Esophagus muscularis mucosa (tissue), 4 donors: Measurements from ENCODE around the gene TNPO3. TPM values are rescaled to one million over a fixed set of nuclear protein-coding genes. Genes with fewer than 3 reads are reported as not detected.

Experiments
- DNase-seq: peaks from one replicate; pipeline ENCODE4 v3.0.0-alpha.2; 2017; ENCODE audit errors: extremely low spot score
- H3K27ac ChIP-seq, 4 donors: fragments of 200-600 bp; sonication (generic); replicated peaks in 1 of 4; 1 replicate in 3 of 4; 2 replicates in 1 of 4; pipeline ENCODE4 v1.5.1; 2016 to 2019; ENCODE audit warnings: mild to moderate bottlenecking in 1 of 4
- H3K27me3 ChIP-seq, 4 donors: fragments of 200-600 bp; sonication (generic); one replicate each; pipeline versions ENCODE4 v1.5.1 to v1.6.0; 2016 to 2019
- H3K36me3 ChIP-seq, 4 donors: fragments of 200-600 bp; sonication (generic); one replicate each; pipeline ENCODE4 v1.5.1; 2016 to 2019
- H3K4me1 ChIP-seq, 4 donors: fragments of 200-600 bp; sonication (generic); one replicate each; pipeline ENCODE4 v1.5.1; 2016 to 2019
- H3K4me3 ChIP-seq, 4 donors: fragments of 200-600 bp; sonication (generic); 1 replicate in 2 of 4; 2 replicates in 2 of 4; pipeline ENCODE4 v1.5.1; 2016 to 2019; ENCODE audit warnings: mild to moderate bottlenecking in 4 of 4, moderate library complexity in 1 of 4
- H3K9me3 ChIP-seq, 4 donors: fragments of 200-600 bp; sonication (generic); 1 replicate in 3 of 4; 2 replicates in 1 of 4; pipeline ENCODE4 v1.5.1; 2016 to 2019
- CTCF ChIP-seq, 3 experiments: fragments of 200-600 bp in 2 of 3; fragments of 450-650 bp in 1 of 3; sonication (generic) in 2 of 3; IDR thresholded peaks; one replicate each; pipeline ENCODE4 v1.5.1; 2017 to 2019; ENCODE audit warnings: antibody characterized with exemption in 3 of 3, mild to moderate bottlenecking in 2 of 3, moderate library complexity in 1 of 3
- EP300 ChIP-seq: sonication (generic); formaldehyde crosslinking; IDR thresholded peaks from one replicate; pipeline ENCODE4 v1.6.1; 2017; ENCODE audit warnings: antibody characterized with exemption
- POLR2A ChIP-seq: fragments of 450-650 bp; IDR thresholded peaks from one replicate; pipeline ENCODE4 v1.6.1; 2017; ENCODE audit warnings: antibody characterized with exemption, moderate library complexity, mild to moderate bottlenecking, low read depth
- POLR2AphosphoS5 ChIP-seq, 2 donors: sonication (generic); formaldehyde crosslinking; IDR thresholded peaks; one replicate each; pipeline ENCODE4 v1.6.1; 2017; ENCODE audit warnings: antibody characterized with exemption in 2 of 2
- WGBS: methylation state at CpG from one replicate; pipeline ENCODE4 v1.1.5; 2018; 5-methylcytosine and 5-hydroxymethylcytosine counted together
- intact Hi-C: fragments of 100-400 bp; cut with DNase I; formaldehyde crosslinking; loops from one replicate; pipeline ENCODE4 v1.15.1; 2023
- total RNA-seq, 4 donors: library from RNA; depleted of rRNA; stranded (reverse); fragments of >200 nt; gene quantifications; one replicate each; pipeline versions ENCODE4 v1.1.0 to v1.2.1, GENCODE V29; 2016

The TNPO3 gene
- total RNA-seq, 4 donors from 2014 or later: 35.7 to 46.2 (median 38.1) TPM

- no peak for TF ChIP-seq POLR2AphosphoS5 (IDR thresholded peaks at IDR 0.05)
- TF ChIP-seq EP300: no peak
- TF ChIP-seq POLR2A: no peak
- no peak for TF ChIP-seq CTCF (IDR thresholded peaks at IDR 0.05)
- WGBS: 61% methylated on average over 13 of the region's 14 CpGs
- no peak for DNase-seq
- Histone ChIP-seq H3K4me3 (no peak overlapping the region), H3K27me3 (peaks cover 0 to 60% (median 13%) of the 10 kb centered on the region in 4 donors), H3K36me3 (no peaks in the 10 kb centered on the region), H3K27ac (no peak overlapping the region), H3K4me1 (peaks cover 0 to 12% (median 11%) of the 10 kb centered on the region in 4 donors), H3K9me3 (no peaks in the 10 kb centered on the region)
- intact Hi-C loops: no loop called here
These were observed 134.8 kb downstream of the TNPO3 start for GRCh38 chr7:128919881-128920799.

GRCh38 chr7:128919241-128919640, 135.7 kb downstream of the TNPO3 start:
- Histone ChIP-seq H3K27me3 (peaks cover 0 to 69% (median 21%) of the 10 kb centered on the region in 4 donors), H3K27ac (no peak overlapping the region)

GRCh38 chr7:128918016-128918665, 136.8 kb downstream of the TNPO3 start:
- H3K27me3 ChIP-seq: peaks cover 0 to 70% (median 23%) of the 10 kb centered on the region in 4 donors

More at GRCh38 chr7:128919241-128919640, 135.7 kb downstream of the TNPO3 start:
- TF ChIP-seq POLR2AphosphoS5 (IDR thresholded peaks at IDR 0.05): no peak
- TF ChIP-seq EP300: no peak
- no peak for TF ChIP-seq POLR2A
- TF ChIP-seq CTCF (IDR thresholded peaks at IDR 0.05): no peak
- Histone ChIP-seq H3K36me3 (no peaks in the 10 kb centered on the region), H3K9me3 (no peaks in the 10 kb centered on the region), H3K4me3 (no peak overlapping the region), H3K4me1 (peaks cover 0 to 19% (median 17%) of the 10 kb centered on the region in 4 donors)
- no peak for DNase-seq
- 72% methylated on average over 6 of the region's 6 CpGs for whole genome bisulfite sequencing
- intact Hi-C loops: no loop called here

GRCh38 chr7:128917122-128917521, 137.8 kb downstream of the TNPO3 start:
- peaks cover 0 to 19% (median 17%) of the 10 kb centered on the region in 4 donors for H3K4me1 ChIP-seq
- intact Hi-C loops: no loop called here
- H3K4me3 ChIP-seq: no peak overlapping the region
- no peaks in the 10 kb centered on the region for H3K36me3 ChIP-seq
- H3K27ac ChIP-seq: no peak overlapping the region
- 100% methylated on average over 1 of the region's 2 CpGs for whole genome bisulfite sequencing
- TF ChIP-seq POLR2AphosphoS5 (IDR thresholded peaks at IDR 0.05) (no peak), CTCF (IDR thresholded peaks at IDR 0.05) (no peak), EP300 (no peak), POLR2A (no peak)
- no peak for DNase-seq
- H3K9me3 ChIP-seq: no peaks in the 10 kb centered on the region
- H3K27me3 ChIP-seq: peaks cover 0 to 65% (median 23%) of the 10 kb centered on the region in 4 donors

More at GRCh38 chr7:128918016-128918665, 136.8 kb downstream of the TNPO3 start:
- H3K27ac ChIP-seq: no peak overlapping the region
- no peak for DNase-seq
- TF ChIP-seq POLR2AphosphoS5 (IDR thresholded peaks at IDR 0.05) (no peak), EP300 (no peak), CTCF (IDR thresholded peaks at IDR 0.05) (no peak), POLR2A (no peak)
- no peaks in the 10 kb centered on the region for H3K9me3 ChIP-seq
- intact Hi-C loops: no loop called here
- no peak overlapping the region for H3K4me3 ChIP-seq
- no peaks in the 10 kb centered on the region for H3K36me3 ChIP-seq
- WGBS: 80% methylated on average over 8 of the region's 8 CpGs
- peaks cover 0 to 19% (median 17%) of the 10 kb centered on the region in 4 donors for H3K4me1 ChIP-seq
